ENCODE results near the gene RASD1. TPM values are rescaled to one million over a fixed set of nuclear protein-coding genes. Genes with fewer than 3 reads are reported as not detected.

Gene RASD1
- total RNA-seq, 1 experiment from 2014 or later, result not detected

Other genes starting within 250 kb of the RASD1 start
- gene COPS3, start 215.1 kb downstream of the RASD1 start, total RNA-seq (2014; rRNA removed; shearing (Covaris generic)), result 140 TPM in 2 replicates
- gene NT5M, start 193.0 kb downstream of the RASD1 start, total RNA-seq (2014; rRNA removed; shearing (Covaris generic)), result 2.4 and 4.0 TPM in 2 replicates
- 7.6 and 9.6 TPM in 2 replicates for gene MED9, start 19.4 kb downstream of the RASD1 start, total RNA-seq (2014; rRNA removed; shearing (Covaris generic))
- gene PEMT, start 95.3 kb upstream of the RASD1 start, total RNA-seq (2014; rRNA removed; shearing (Covaris generic)), result 30.9 and 41.3 TPM in 2 replicates
- gene RAI1, start 185.1 kb upstream of the RASD1 start, total RNA-seq (2014; rRNA removed; shearing (Covaris generic)), result 2.8 and 3.2 TPM in 2 replicates